Chondrocyte (in vitro differentiated cells): Measurements from ENCODE around the gene LRRN4. TPM values are rescaled to one million over a fixed set of nuclear protein-coding genes. Genes with fewer than 3 reads are reported as not detected.

Source experiments
- DNase-seq: peaks from one replicate; pipeline ENCODE4 v3.0.0; 2021; ENCODE audit warnings: mixed read lengths, low spot score
- H3K27ac Mint-ChIP-seq: one replicate; pipeline ENCODE4 v1.8.0; 2021; ENCODE audit warnings: mild to moderate bottlenecking, moderate library complexity, mixed read lengths; ENCODE audit not compliant: unreplicated experiment
- H3K27me3 Mint-ChIP-seq: 2 replicates; pipeline ENCODE4 v1.8.0; 2021; ENCODE audit warnings: low read depth, mixed read lengths
- H3K36me3 Mint-ChIP-seq: 2 replicates; pipeline ENCODE4 v1.8.0; 2021; ENCODE audit warnings: low read depth, mixed read lengths
- H3K4me1 Mint-ChIP-seq: 2 replicates; pipeline ENCODE4 v1.8.0; 2021; ENCODE audit warnings: low read depth, mild to moderate bottlenecking, mixed read lengths
- H3K4me3 Mint-ChIP-seq: one replicate; pipeline ENCODE4 v1.8.0; 2021; ENCODE audit warnings: mild to moderate bottlenecking, moderate library complexity, mixed read lengths; ENCODE audit not compliant: unreplicated experiment
- H3K9me3 Mint-ChIP-seq: 2 replicates; pipeline ENCODE4 v1.8.0; 2021; ENCODE audit warnings: low read depth, mixed read lengths
- long read RNA-seq: library from polyadenylated mRNA; stranded (forward); transcript quantifications from one replicate; pipeline ENCODE4 v2.0.0, GENCODE V29; 2021
- total RNA-seq: library from RNA; stranded (reverse); gene quantifications from 3 replicates; pipeline ENCODE4 v1.2.1, GENCODE V29; 2021
- TF ChIP-seq, protein P1 (sequence below): fragments of 200-600 bp; sonication (generic); IDR thresholded peaks from 2 replicates; pipeline ENCODE4 v1.5.0; 2021; ENCODE audit warnings: antibody characterized with exemption, mild to moderate bottlenecking, moderate library complexity

The LRRN4 gene
- total RNA-seq = not detected in 3 replicates
- long read RNA-seq = 0 reads

DNA sequence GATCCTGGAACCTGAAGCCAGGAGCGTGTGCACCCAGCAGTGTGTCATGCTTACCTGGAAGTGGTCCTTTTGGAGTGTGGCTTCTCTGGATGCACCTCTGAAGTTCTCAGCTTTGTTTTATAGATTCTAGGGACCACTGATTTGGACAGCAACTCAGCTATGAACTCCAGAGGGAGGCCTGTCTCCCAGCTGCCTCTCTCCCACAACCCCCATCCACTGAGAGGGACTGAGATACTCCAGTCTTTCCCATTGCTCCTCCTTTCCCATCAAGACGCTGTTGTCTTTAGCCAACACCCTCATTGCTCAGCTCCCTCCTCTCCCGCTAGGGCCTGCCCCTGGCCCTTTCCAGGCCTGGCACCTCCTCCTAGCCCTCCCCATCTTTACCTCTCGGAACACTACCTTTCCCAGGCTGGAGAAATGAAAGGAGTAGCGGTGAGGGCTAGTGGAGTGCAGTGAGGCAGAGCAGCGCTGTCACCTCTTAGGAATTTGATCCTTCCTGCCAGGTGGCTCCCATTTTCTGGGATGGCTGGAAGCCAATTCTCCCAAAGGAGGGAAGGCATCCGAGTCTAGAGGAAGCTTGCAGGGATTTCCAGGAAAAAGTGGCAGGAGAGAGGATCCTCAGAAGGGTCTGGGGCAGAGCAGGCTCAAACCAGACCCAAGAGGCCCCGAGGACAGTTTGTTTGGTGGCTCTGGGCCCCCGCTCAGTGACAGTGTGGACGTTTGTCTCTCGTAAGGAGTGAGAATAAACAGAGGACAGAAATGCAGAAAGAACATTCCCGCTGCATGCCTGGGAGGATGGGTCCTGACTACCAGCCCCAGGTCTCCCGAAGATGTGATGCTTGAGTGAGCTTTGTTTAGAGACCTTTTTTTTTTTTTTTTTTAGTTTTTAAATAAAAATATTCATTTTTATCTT lies at the start of gene LRRN4:
Gene LRRN4 (minus strand): TSS at position 285 of the 913 bp plus-strand sequence. CDS start 1,261 bp downstream, outside the sequence.
- TF ChIP-seq, protein P1, sequence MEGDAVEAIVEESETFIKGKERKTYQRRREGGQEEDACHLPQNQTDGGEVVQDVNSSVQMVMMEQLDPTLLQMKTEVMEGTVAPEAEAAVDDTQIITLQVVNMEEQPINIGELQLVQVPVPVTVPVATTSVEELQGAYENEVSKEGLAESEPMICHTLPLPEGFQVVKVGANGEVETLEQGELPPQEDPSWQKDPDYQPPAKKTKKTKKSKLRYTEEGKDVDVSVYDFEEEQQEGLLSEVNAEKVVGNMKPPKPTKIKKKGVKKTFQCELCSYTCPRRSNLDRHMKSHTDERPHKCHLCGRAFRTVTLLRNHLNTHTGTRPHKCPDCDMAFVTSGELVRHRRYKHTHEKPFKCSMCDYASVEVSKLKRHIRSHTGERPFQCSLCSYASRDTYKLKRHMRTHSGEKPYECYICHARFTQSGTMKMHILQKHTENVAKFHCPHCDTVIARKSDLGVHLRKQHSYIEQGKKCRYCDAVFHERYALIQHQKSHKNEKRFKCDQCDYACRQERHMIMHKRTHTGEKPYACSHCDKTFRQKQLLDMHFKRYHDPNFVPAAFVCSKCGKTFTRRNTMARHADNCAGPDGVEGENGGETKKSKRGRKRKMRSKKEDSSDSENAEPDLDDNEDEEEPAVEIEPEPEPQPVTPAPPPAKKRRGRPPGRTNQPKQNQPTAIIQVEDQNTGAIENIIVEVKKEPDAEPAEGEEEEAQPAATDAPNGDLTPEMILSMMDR = no peak
- Mint-ChIP-seq H3K36me3 (no peaks in the 10 kb centered on the region), H3K4me1 (peaks cover 18% of the 10 kb centered on the region), H3K4me3 (peak within 1 kb of the TSS; percentile 20), H3K27me3 (peaks cover 20% of the 10 kb centered on the region), H3K27ac (no peak within 1 kb of the TSS), H3K9me3 (no peaks in the 10 kb centered on the region)
- no peak for DNase-seq

DNA sequence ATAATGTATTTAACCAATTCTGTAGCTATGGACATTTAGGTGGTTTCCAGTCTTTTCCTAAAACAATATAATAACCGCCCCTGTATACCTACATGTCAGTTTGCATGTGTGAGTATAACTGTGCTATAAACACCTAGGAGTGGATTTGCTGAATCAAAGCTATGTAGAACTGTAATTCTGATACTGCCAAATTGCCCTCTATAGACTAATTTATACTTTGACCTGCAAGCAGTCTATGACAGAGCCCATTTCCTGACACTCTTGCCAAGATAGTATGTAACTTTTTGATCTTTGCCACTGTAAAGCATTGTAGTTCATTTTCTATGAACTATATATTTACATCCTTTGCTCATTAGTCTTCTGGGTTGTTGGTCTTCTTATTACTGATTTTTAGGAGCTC lies 49.4 kb upstream of the LRRN4 start:
- Mint-ChIP-seq H3K4me1 (no peaks in the 10 kb centered on the region), H3K4me3 (no peak overlapping the region), H3K27ac (no peak overlapping the region), H3K36me3 (no peaks in the 10 kb centered on the region), H3K27me3 (peaks cover 2% of the 10 kb centered on the region), H3K9me3 (no peaks in the 10 kb centered on the region)
- DNase-seq = no peak
- TF ChIP-seq, protein P1 = no peak

DNA sequence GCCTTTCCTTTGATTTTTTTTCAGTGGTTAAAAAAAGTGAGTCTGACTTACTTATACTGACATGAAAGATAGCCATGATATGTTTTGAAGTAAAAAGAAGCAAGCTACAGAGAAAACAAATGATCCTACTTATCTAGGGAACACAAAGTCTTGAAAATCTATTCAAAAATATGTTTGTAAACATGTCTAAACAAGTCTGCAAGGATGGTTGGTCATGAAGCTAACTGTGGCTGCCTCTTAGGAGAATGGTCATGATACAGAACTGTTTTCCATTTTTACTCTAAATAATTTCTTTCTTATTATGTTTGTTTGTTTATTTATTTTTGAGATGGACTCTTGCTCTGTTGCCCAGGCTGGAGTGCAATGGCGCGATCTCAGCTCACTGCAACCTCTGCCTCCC lies 47.5 kb upstream of the LRRN4 start:
- no peak overlapping the region for H3K4me3 Mint-ChIP-seq
- no peak overlapping the region for H3K27ac Mint-ChIP-seq
- no peaks in the 10 kb centered on the region for H3K4me1 Mint-ChIP-seq
- no peaks in the 10 kb centered on the region for H3K9me3 Mint-ChIP-seq
- DNase-seq = no peak
- H3K27me3 Mint-ChIP-seq = peaks cover 2% of the 10 kb centered on the region
- H3K36me3 Mint-ChIP-seq = no peaks in the 10 kb centered on the region
- TF ChIP-seq, protein P1 = no peak

DNA sequence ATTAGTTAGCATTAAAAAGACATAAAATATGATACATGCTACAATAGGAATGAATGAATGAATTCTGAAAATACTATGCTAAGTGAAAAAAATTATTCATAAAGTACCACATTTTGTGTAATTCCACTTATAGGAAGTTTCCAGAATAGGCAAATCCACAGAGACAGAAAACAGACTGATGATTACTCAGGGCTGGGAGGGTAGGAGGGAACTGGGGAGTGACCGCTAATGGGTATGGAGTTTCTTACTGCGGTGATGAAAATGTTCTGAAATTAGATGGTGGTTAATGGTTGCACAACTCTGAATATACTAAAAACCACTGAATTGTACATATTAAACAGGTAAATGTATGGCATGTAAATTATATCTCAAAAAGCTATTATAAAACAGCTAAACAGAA lies 46.4 kb upstream of the LRRN4 start:
- H3K9me3 Mint-ChIP-seq = no peaks in the 10 kb centered on the region
- H3K27ac Mint-ChIP-seq = no peak overlapping the region
- no peak for DNase-seq
- H3K4me1 Mint-ChIP-seq = no peaks in the 10 kb centered on the region
- H3K36me3 Mint-ChIP-seq = no peaks in the 10 kb centered on the region
- no peaks in the 10 kb centered on the region for H3K27me3 Mint-ChIP-seq
- TF ChIP-seq, protein P1 = no peak
- no peak overlapping the region for H3K4me3 Mint-ChIP-seq

DNA sequence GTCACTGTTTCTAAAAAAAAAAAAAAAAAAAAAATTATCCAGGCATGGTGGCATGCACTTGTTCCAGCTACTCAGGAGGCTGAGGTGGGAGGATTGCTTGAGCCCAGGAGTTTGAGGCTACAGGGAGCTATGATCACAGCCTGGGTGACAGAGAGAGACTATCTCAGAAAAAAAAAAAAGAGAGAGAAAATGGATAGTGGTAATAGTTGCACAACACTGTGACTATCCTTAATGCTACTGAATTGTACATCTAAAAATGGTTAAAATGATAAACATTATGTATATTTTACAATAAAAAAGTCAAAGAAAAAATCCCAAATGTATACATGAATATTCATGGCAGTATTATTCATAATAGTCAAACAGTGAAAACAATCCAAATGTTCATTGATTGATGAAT lies 46.0 kb upstream of the LRRN4 start:
- Mint-ChIP-seq H3K4me3 (no peak overlapping the region), H3K27me3 (no peaks in the 10 kb centered on the region), H3K9me3 (no peaks in the 10 kb centered on the region), H3K4me1 (no peaks in the 10 kb centered on the region), H3K36me3 (no peaks in the 10 kb centered on the region), H3K27ac (no peak overlapping the region)
- DNase-seq = no peak
- TF ChIP-seq, protein P1 = no peak
